Measurements from ENCODE around the gene CHMP1A.

CHMP1A gene

DNA sequence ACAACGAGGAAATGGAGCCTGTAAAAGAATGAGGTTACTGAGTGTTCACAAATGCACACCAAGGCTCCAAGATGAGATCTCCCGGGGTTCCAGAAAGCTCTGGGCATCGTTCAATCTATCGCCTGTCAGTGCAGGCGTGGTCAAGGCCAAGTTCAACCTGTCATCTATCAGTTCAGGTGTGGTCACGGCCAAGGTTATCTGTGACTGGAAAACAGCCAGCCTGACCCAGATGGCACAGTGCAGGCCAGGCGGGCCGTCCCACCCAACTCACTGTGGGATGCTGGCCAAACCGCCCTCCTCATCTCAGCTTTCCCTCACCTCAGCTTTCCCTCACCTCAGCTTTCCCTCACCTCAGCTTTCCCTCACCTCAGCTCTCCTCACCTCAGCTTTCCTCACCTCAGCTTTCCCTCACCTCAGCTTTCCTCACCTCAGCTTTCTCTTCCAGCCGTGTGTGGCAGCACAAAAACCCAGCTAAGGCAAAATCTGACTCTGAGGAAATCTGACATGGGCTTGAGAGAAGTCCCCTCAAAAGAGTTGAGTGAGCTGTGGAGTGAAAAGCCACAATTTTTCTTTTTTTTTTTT lies 2.4 kb downstream of the CHMP1A start:
- no peak for DNase-seq (ENCODE audit: extremely low read depth, low read depth)
- H3K4me3 ChIP-seq (replicated peaks; ENCODE audit: low read depth, low read length) = no peak overlapping the region
- TF ChIP-seq, protein P1, sequence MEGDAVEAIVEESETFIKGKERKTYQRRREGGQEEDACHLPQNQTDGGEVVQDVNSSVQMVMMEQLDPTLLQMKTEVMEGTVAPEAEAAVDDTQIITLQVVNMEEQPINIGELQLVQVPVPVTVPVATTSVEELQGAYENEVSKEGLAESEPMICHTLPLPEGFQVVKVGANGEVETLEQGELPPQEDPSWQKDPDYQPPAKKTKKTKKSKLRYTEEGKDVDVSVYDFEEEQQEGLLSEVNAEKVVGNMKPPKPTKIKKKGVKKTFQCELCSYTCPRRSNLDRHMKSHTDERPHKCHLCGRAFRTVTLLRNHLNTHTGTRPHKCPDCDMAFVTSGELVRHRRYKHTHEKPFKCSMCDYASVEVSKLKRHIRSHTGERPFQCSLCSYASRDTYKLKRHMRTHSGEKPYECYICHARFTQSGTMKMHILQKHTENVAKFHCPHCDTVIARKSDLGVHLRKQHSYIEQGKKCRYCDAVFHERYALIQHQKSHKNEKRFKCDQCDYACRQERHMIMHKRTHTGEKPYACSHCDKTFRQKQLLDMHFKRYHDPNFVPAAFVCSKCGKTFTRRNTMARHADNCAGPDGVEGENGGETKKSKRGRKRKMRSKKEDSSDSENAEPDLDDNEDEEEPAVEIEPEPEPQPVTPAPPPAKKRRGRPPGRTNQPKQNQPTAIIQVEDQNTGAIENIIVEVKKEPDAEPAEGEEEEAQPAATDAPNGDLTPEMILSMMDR (IDR thresholded peaks at IDR 0.05; ENCODE audit: low read depth, low read length, missing control alignments) = no peak

DNA sequence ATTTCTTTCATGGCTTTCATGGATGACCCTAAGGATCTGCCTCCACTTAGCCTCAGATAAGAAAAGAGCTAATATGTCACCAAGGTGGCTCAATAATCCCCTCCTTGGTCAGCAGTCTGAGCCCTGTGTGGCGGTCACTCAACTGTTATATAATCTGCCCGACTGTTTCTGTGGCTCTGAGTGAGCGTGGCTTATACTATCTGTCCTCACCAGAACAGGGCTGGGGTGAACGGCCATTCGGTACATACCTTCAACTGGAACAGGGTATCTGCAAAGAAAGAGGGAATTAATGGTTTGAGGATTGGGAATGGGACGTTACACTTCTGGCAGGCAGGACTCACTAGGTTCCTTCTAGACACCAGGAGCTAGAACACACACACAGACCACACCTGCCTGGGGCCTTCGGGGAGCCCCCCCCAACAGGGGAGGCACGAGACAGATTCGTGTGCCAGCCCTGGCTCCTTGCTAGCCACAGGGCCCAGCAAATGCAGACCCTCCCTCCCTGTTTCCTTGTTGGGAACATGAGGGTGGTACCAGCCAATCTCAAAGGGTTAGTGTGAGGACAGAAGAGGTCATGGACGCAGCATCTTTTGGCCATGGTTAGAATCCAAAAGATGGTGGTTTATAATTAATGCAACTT lies 3.7 kb downstream of the CHMP1A start:
- DNase-seq (ENCODE audit: extremely low read depth, low read depth) = no peak
- TF ChIP-seq, protein P1 (IDR thresholded peaks at IDR 0.05; ENCODE audit: low read depth, low read length, missing control alignments) = no peak
- H3K4me3 ChIP-seq (replicated peaks; ENCODE audit: low read depth, low read length) = no peak overlapping the region

DNA sequence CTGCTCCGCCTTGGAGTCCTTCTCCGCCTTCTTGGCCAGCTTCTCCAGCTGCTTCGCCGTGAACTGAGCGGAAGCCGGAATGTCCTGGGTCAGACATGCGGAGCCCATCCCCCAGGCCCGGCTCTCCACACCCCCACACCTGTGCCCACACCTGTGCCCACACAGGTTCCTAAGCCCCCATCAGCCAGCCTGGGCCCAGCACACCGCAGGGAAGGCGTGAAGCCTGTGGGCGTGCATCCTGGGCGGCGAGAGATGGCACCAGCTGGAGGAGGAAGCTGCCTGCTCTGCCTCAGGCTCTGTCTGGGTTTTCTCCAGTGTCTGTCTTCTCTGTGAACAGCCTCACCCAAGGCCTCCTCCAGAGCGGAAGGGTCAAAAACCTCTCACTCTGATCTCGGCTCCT lies 5.9 kb downstream of the CHMP1A start:
- DNase-seq (ENCODE audit: extremely low read depth, low read depth) = no peak
- no peak overlapping the region for H3K4me3 ChIP-seq (replicated peaks; ENCODE audit: low read depth, low read length)
- TF ChIP-seq, protein P1 (IDR thresholded peaks at IDR 0.05; ENCODE audit: low read depth, low read length, missing control alignments) = no peak

GRCh38 chr16:89646906-89647305 lies 10.6 kb downstream of the CHMP1A start:
- TF ChIP-seq, protein P1 (IDR thresholded peaks at IDR 0.05; ENCODE audit: low read depth, low read length, missing control alignments) = no peak
- no peak for DNase-seq (ENCODE audit: extremely low read depth, low read depth)
- H3K4me3 ChIP-seq (replicated peaks; ENCODE audit: low read depth, low read length) = no peak overlapping the region

DNA sequence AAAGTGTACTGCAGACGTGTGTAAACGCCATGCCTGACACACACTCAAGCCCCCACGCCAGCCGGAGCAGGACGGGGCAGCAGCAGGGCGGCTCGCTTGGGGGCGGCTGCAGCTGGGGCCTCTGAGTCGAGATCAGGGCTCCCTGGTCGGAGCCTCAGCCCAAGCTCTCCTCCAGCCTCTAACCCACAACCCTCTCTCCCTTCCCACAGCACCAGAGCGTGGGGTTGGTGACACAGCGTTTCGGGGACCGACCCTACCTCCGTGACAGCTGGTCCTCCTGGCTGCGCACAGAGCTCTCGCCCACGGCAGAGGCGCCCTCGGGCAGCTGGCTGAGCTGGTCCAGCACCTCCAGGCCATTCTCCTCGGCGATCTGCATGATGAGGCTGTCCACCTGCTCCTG lies 11.2 kb downstream of the CHMP1A start:
- DNase-seq (ENCODE audit: extremely low read depth, low read depth) = no peak
- TF ChIP-seq, protein P1 (IDR thresholded peaks at IDR 0.05; ENCODE audit: low read depth, low read length, missing control alignments) = no peak
- H3K4me3 ChIP-seq (replicated peaks; ENCODE audit: low read depth, low read length) = no peak overlapping the region

DNA sequence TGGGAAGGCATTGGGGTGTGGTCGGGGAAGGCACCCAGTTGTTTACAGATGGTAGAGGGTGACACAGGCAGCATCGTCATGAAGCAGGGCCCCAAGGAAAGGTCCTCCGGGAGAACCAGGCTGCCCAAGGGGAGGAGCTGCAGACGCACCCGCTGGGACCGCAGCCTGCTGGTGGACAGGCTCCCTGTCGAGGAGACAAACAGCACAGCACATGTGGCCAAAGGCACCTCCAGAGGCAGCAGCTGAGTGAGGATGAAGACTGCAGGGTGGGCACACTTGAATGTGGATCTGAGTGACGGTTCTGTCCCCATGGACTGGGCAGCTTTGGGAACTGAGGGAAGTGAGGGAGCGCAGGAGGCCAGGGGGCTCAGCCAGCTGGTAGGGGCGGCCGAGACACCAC lies 12.4 kb downstream of the CHMP1A start:
- TF ChIP-seq, protein P1 (IDR thresholded peaks at IDR 0.05; ENCODE audit: low read depth, low read length, missing control alignments) = no peak
- no peak overlapping the region for H3K4me3 ChIP-seq (replicated peaks; ENCODE audit: low read depth, low read length)
- no peak for DNase-seq (ENCODE audit: extremely low read depth, low read depth)

Measured in HFF-Myc (cell line).